WTC11 (cell line): Measurements from ENCODE around the gene SLC25A19. TPM values are rescaled to one million over a fixed set of nuclear protein-coding genes. Genes with fewer than 3 reads are reported as not detected.
"Not testable (repeated sequence)": the region's sequence is repeated elsewhere in the genome, so short reads cannot be mapped to it uniquely, and the experiment has no call there.

ENCODE experiments used
- ATAC-seq: fragments of 200-7000 bp; cut with Tn5 transposase; 2 replicates; pipeline ENCODE4 v1.10.0; 2021; ENCODE audit warnings: mild to moderate bottlenecking, moderate library complexity
- CTCF ChIA-PET: fragments of 300-600 bp; sonication (Branson Sonifier 250); formaldehyde crosslinking; loops from one replicate; lab custom pipeline; 2021; ENCODE audit warnings: antibody characterized with exemption; lab: Charles Lee
- POLR2A ChIA-PET: fragments of 350-600 bp; sonication (Branson Sonifier 250); formaldehyde crosslinking; loops from one replicate; lab custom pipeline; 2021; ENCODE audit warnings: antibody characterized with exemption; lab: Charles Lee
- DNase-seq: peaks from one replicate; pipeline ENCODE4 v3.0.0; 2021; ENCODE audit warnings: low spot score
- H3K27ac Mint-ChIP-seq: 2 replicates; pipeline ENCODE4 v1.8.0; 2021; ENCODE audit warnings: mixed read lengths
- H3K27me3 Mint-ChIP-seq: 2 replicates; pipeline ENCODE4 v1.8.0; 2021; ENCODE audit warnings: low read depth, mild to moderate bottlenecking, moderate library complexity, mixed read lengths
- H3K36me3 Mint-ChIP-seq: 2 replicates; pipeline ENCODE4 v1.8.0; 2021; ENCODE audit warnings: mixed read lengths
- H3K4me1 Mint-ChIP-seq: 2 replicates; pipeline ENCODE4 v1.8.0; 2022; ENCODE audit warnings: mixed read lengths
- H3K4me3 Mint-ChIP-seq: 2 replicates; pipeline ENCODE4 v1.8.0; 2021; ENCODE audit warnings: mild to moderate bottlenecking, moderate library complexity, mixed read lengths
- H3K9me3 Mint-ChIP-seq: 2 replicates; pipeline ENCODE4 v1.8.0; 2021; ENCODE audit warnings: mixed read lengths
- CDX4 ChIP-seq: fragments of 250-450 bp; sonication (Bioruptor Pico); IDR thresholded peaks from 2 replicates; pipeline ENCODE4 v1.9.0; 2021; ENCODE audit warnings: moderate library complexity, mild to moderate bottlenecking, inconsistent platforms, borderline replicate concordance
- E2F4 ChIP-seq: sonication (generic); formaldehyde crosslinking; IDR thresholded peaks from 2 replicates; pipeline ENCODE4 v1.8.1; 2022; ENCODE audit warnings: low read depth, mild to moderate bottlenecking, moderate library complexity, missing genetic modification reagents, borderline replicate concordance
- ELF4 ChIP-seq: sonication (generic); formaldehyde crosslinking; IDR thresholded peaks from 2 replicates; pipeline ENCODE4 v1.8.1; 2022; ENCODE audit warnings: low read depth, mild to moderate bottlenecking, moderate library complexity, missing genetic modification reagents
- FOXJ3 ChIP-seq: sonication (generic); formaldehyde crosslinking; IDR thresholded peaks from 2 replicates; pipeline ENCODE4 v1.9.0; 2021; ENCODE audit warnings: missing genetic modification reagents, mild to moderate bottlenecking, borderline replicate concordance
- GTF2I ChIP-seq: fragments of 250-450 bp; sonication (Bioruptor Pico); conservative IDR thresholded peaks from 2 replicates; pipeline ENCODE4 v1.4.0; 2021; ENCODE audit warnings: mild to moderate bottlenecking
- OVOL2 ChIP-seq: fragments of 250-450 bp; sonication (Bioruptor Pico); IDR thresholded peaks from 2 replicates; pipeline ENCODE4 v1.9.0; 2021; ENCODE audit warnings: mild to moderate bottlenecking, borderline replicate concordance
- PRDM15 ChIP-seq: sonication (generic); formaldehyde crosslinking; IDR thresholded peaks from 2 replicates; pipeline ENCODE4 v1.8.0; 2022; ENCODE audit warnings: missing genetic modification reagents
- PRRX2 ChIP-seq: fragments of 250-450 bp; sonication (Bioruptor Pico); IDR thresholded peaks from 2 replicates; pipeline ENCODE4 v1.8.0; 2021; ENCODE audit warnings: mild to moderate bottlenecking
- STAT6 ChIP-seq: sonication (generic); formaldehyde crosslinking; conservative IDR thresholded peaks from 2 replicates; pipeline ENCODE4 v1.8.1; 2023; ENCODE audit warnings: mild to moderate bottlenecking, low read depth, missing genetic modification reagents, moderate library complexity
- USF2 ChIP-seq: sonication (generic); formaldehyde crosslinking; IDR thresholded peaks from 2 replicates; pipeline ENCODE4 v1.8.1; 2023; ENCODE audit warnings: mild to moderate bottlenecking, missing genetic modification reagents, moderate library complexity
- ZBTB43 ChIP-seq: sonication (generic); formaldehyde crosslinking; IDR thresholded peaks from 2 replicates; pipeline ENCODE4 v1.8.1; 2023; ENCODE audit warnings: mild to moderate bottlenecking, missing genetic modification reagents
- ZNF121 ChIP-seq: sonication (generic); formaldehyde crosslinking; IDR thresholded peaks from 2 replicates; pipeline ENCODE4 v1.8.0; 2023; ENCODE audit warnings: missing genetic modification reagents
- ZNF232 ChIP-seq: sonication (generic); formaldehyde crosslinking; IDR thresholded peaks from 2 replicates; pipeline ENCODE4 v1.8.0; 2022; ENCODE audit warnings: mild to moderate bottlenecking, missing genetic modification reagents
- ZNF317 ChIP-seq: sonication (generic); formaldehyde crosslinking; IDR thresholded peaks from 2 replicates; pipeline ENCODE4 v1.8.1; 2023; ENCODE audit warnings: low read depth, mild to moderate bottlenecking, moderate library complexity, missing genetic modification reagents, borderline replicate concordance
- ZNF396 ChIP-seq: fragments of 250-450 bp; sonication (Bioruptor Pico); IDR thresholded peaks from 2 replicates; pipeline ENCODE4 v1.8.0; 2021; ENCODE audit warnings: mild to moderate bottlenecking, moderate library complexity, borderline replicate concordance
- ZNF671 ChIP-seq: fragments of 250-450 bp; sonication (Bioruptor Pico); IDR thresholded peaks from 2 replicates; pipeline ENCODE4 v1.8.0; 2021; ENCODE audit warnings: mild to moderate bottlenecking
- total RNA-seq: library from RNA; stranded (reverse); gene quantifications from 3 replicates; pipeline ENCODE4 v1.2.3, GENCODE V29; 2021

SLC25A19 gene
- total RNA-seq, 1 experiment from 2014 or later, result 27.7 TPM

- Mint-ChIP-seq H3K36me3 (peaks cover 17% of the 10 kb centered on the region), H3K27ac (no peak overlapping the region), H3K27me3 (no peaks in the 10 kb centered on the region; the same call in 1 of the 2 replicates), H3K4me1 (peaks cover 8% of the 10 kb centered on the region), H3K9me3 (0 out of 2 replicates have a peak, but pooled peaks cover 3% of the 10 kb centered on the region), H3K4me3 (no peak overlapping the region; the same call in 1 of the 2 replicates)
- ChIA-PET POLR2A (no interaction called here), CTCF (interaction anchor here (1.2 kb wide), 1 partner anchor 16 kb away, joined by 3 read pairs; the partner anchor contains the start of gene MIF4GD)
- TF ChIP-seq ZNF396 (no peak), USF2 (CRISPR knock-in tag) (no peak), ZNF671 (no peak), ZNF317 (CRISPR knock-in tag) (no peak), OVOL2 (CRISPR knock-in tag) (no peak), GTF2I (CRISPR knock-in tag) (no peak), ZBTB43 (CRISPR knock-in tag) (no peak), PRDM15 (no peak), PRRX2 (no peak), ELF4 (CRISPR knock-in tag) (no peak), CDX4 (CRISPR knock-in tag) (no peak), STAT6 (CRISPR knock-in tag) (no peak), ZNF232 (CRISPR knock-in tag) (no peak), FOXJ3 (CRISPR knock-in tag) (no peak)
- DNase-seq, result no peak
- no peak for ATAC-seq
These were observed 2.0 kb downstream of the SLC25A19 start for GRCh38 chr17:75287221-75287620.

- no peak for ATAC-seq
These were observed 4.1 kb downstream of the SLC25A19 start for GRCh38 chr17:75285123-75285522.

GRCh38 chr17:75280189-75280588, 9.0 kb downstream of the SLC25A19 start:
- H3K4me1 Mint-ChIP-seq, DNase-seq: not testable (repeated sequence)

More at GRCh38 chr17:75285123-75285522, 4.1 kb downstream of the SLC25A19 start:
- 0 out of 2 replicates have a peak, but pooled peaks cover 3% of the 10 kb centered on the region for H3K9me3 Mint-ChIP-seq
- DNase-seq, result no peak
- H3K27ac Mint-ChIP-seq, result no peak overlapping the region
- ChIA-PET POLR2A (interaction anchor here (0.6 kb wide), 1 partner anchor 905 kb away, joined by 3 read pairs; no protein-coding TSS in a partner anchor), CTCF (interaction anchor here (1.1 to 1.9 kb wide), 5 partner anchors 12 to 381 kb away, joined by 3 to 14 read pairs (median 5); partner anchors contain the start of genes MIF4GD and RECQL5)
- peak; percentile 56; the same call in 1 of the 2 replicates for TF ChIP-seq ZNF121 (CRISPR knock-in tag)
- TF ChIP-seq E2F4 (CRISPR knock-in tag), result no peak
- H3K4me1 Mint-ChIP-seq, result peaks cover 8% of the 10 kb centered on the region
- H3K27me3 Mint-ChIP-seq, result no peaks in the 10 kb centered on the region; the same call in 1 of the 2 replicates
- no peak overlapping the region for H3K4me3 Mint-ChIP-seq
- peaks cover 25% of the 10 kb centered on the region for H3K36me3 Mint-ChIP-seq

More at GRCh38 chr17:75280189-75280588, 9.0 kb downstream of the SLC25A19 start:
- H3K9me3 Mint-ChIP-seq, H3K27me3 Mint-ChIP-seq, H3K4me3 Mint-ChIP-seq, H3K27ac Mint-ChIP-seq, POLR2A ChIA-PET, ATAC-seq: not testable (repeated sequence)
- CTCF ChIA-PET, result interaction anchor here (3.3 kb wide), 1 partner anchor 10 kb away, joined by 21 read pairs; the partner anchor contains the start of gene MIF4GD
- H3K36me3 Mint-ChIP-seq, result peaks cover 21% of the 10 kb centered on the region
